HepG2 (cell line): ENCODE results near the gene RBX1. TPM values are rescaled to one million over a fixed set of nuclear protein-coding genes. Genes with fewer than 3 reads are reported as not detected.
A peak's percentile ranks its signal among the peaks of the same experiment; 100 is the strongest.

Experiments used
- ADNP ChIP-seq: sonication (generic); formaldehyde crosslinking; IDR thresholded peaks from 2 replicates; pipeline ENCODE4 v1.4.0; 2020; ENCODE audit warnings: missing genetic modification reagents
- FOXM1 ChIP-seq: sonication (generic); formaldehyde crosslinking; IDR thresholded peaks from 2 replicates; pipeline ENCODE4 v1.5.0; 2020; ENCODE audit warnings: missing genetic modification reagents
- GABPA ChIP-seq, 2 experiments: IDR thresholded peaks; 2 replicates each; pipeline ENCODE4 v1.6.1; 2011 to 2016; ENCODE audit warnings: low read depth in 2 of 2, low read length in 1 of 2, missing biosample characterization in 1 of 2, missing genetic modification characterization in 1 of 2
- GZF1 ChIP-seq: sonication (generic); formaldehyde crosslinking; IDR thresholded peaks from 2 replicates; pipeline ENCODE4 v1.5.1; 2020; ENCODE audit warnings: mild to moderate bottlenecking, missing genetic modification reagents
- HNF4A ChIP-seq: sonication (generic); formaldehyde crosslinking; IDR thresholded peaks from 2 replicates; pipeline ENCODE4 v1.4.0; 2020; ENCODE audit warnings: missing genetic modification reagents
- HNF4G ChIP-seq, 2 experiments: sonication (generic) in 1 of 2; formaldehyde crosslinking in 1 of 2; IDR thresholded peaks; 2 replicates each; pipeline versions ENCODE4 v1.4.0 to v1.6.1; 2011 to 2020; ENCODE audit warnings: borderline replicate concordance in 2 of 2, low read depth in 2 of 2, mild to moderate bottlenecking in 2 of 2, low read length in 1 of 2, missing genetic modification reagents in 1 of 2, moderate library complexity in 1 of 2
- IKZF4 ChIP-seq: sonication (generic); formaldehyde crosslinking; IDR thresholded peaks from 2 replicates; pipeline ENCODE4 v1.5.1; 2020; ENCODE audit warnings: borderline replicate concordance, mild to moderate bottlenecking, low read depth, missing genetic modification reagents; ENCODE audit errors: not compliant biosample characterization
- KLF12 ChIP-seq: sonication (generic); formaldehyde crosslinking; IDR thresholded peaks from 2 replicates; pipeline ENCODE4 v1.4.0; 2020; ENCODE audit warnings: missing genetic modification reagents, borderline replicate concordance
- MAZ ChIP-seq, 2 experiments: sonication (generic) in 1 of 2; formaldehyde crosslinking in 1 of 2; IDR thresholded peaks; 2 replicates each; pipeline versions ENCODE4 v1.5.0 to v1.6.1; 2012 to 2020; ENCODE audit warnings: low read depth in 2 of 2, mild to moderate bottlenecking in 2 of 2, borderline replicate concordance in 1 of 2, improper control_type of control experiment in 1 of 2, low read length in 1 of 2, missing genetic modification reagents in 1 of 2, moderate library complexity in 1 of 2
- MEIS2 ChIP-seq: sonication (generic); formaldehyde crosslinking; IDR thresholded peaks from 2 replicates; pipeline ENCODE4 v1.9.0; 2021; ENCODE audit warnings: mild to moderate bottlenecking, missing genetic modification reagents
- NFKBIZ ChIP-seq: IDR thresholded peaks from 2 replicates; pipeline ENCODE4 v1.6.1; 2018; ENCODE audit warnings: missing genetic modification reagents, missing compliant biosample characterization
- SAP130 ChIP-seq: IDR thresholded peaks from 2 replicates; pipeline ENCODE4 v1.6.1; 2016; ENCODE audit warnings: low read depth
- SETDB1 ChIP-seq: sonication (generic); formaldehyde crosslinking; IDR thresholded peaks from 2 replicates; pipeline ENCODE4 v1.5.1; 2020; ENCODE audit warnings: missing genetic modification reagents, mild to moderate bottlenecking, borderline replicate concordance
- SKI ChIP-seq: fragments of 450-650 bp; IDR thresholded peaks from one replicate; pipeline ENCODE4 v1.6.1; 2018; ENCODE audit warnings: mild to moderate bottlenecking; ENCODE audit not compliant: partially characterized antibody
- SP2 ChIP-seq: sonication (generic); formaldehyde crosslinking; IDR thresholded peaks from 2 replicates; pipeline ENCODE4 v1.5.1; 2020; ENCODE audit warnings: mild to moderate bottlenecking, missing genetic modification reagents
- SUZ12 ChIP-seq: fragments of 150-350 bp; IDR thresholded peaks from 2 replicates; pipeline ENCODE4 v1.6.1; 2014; ENCODE audit warnings: low read depth, low read length
- TP53 ChIP-seq: sonication (generic); formaldehyde crosslinking; conservative IDR thresholded peaks from 2 replicates; pipeline ENCODE4 v1.4.0; 2020; ENCODE audit warnings: missing genetic modification reagents
- ZNF777 ChIP-seq: sonication (generic); formaldehyde crosslinking; IDR thresholded peaks from 2 replicates; pipeline ENCODE4 v1.4.0; 2020; ENCODE audit warnings: missing genetic modification reagents
- ZSCAN25 ChIP-seq: sonication (generic); formaldehyde crosslinking; IDR thresholded peaks from 2 replicates; pipeline ENCODE4 v1.8.0; 2022; ENCODE audit warnings: mild to moderate bottlenecking, missing genetic modification reagents
- ZZZ3 ChIP-seq: sonication (generic); formaldehyde crosslinking; IDR thresholded peaks from 2 replicates; pipeline ENCODE4 v1.4.0; 2020; ENCODE audit warnings: missing genetic modification reagents, mild to moderate bottlenecking, borderline replicate concordance
- polyA plus RNA-seq, 8 experiments: library from polyadenylated mRNA; depleted of rRNA in 3 of 8; stranded (reverse) in 7 of 8; unstranded in 1 of 8; fragments of >200 nt; fragmentation: Illumina TruSeq in 4 of 8; extraction: Trizol in 4 of 8; gene quantifications; 2 replicates each; pipeline versions ENCODE4 v1.2.1 to v1.2.3, GENCODE V29; 2011 to 2016; ENCODE audit warnings: low read depth in 4 of 8, missing spikeins in 1 of 8, mixed read lengths in 1 of 8; ENCODE audit not compliant: insufficient read depth in 1 of 8
- total RNA-seq, 5 experiments: library from RNA; depleted of rRNA; stranded (reverse); fragments of >200 nt; fragmentation: Illumina TruSeq; extraction: Trizol; gene quantifications; 2 replicates each; pipeline ENCODE4 v1.2.3, GENCODE V29; 2016; ENCODE audit warnings: low read depth in 1 of 5
- TF ChIP-seq, protein P1 (sequence below): IDR thresholded peaks from 2 replicates; pipeline ENCODE4 v1.6.1; 2018; ENCODE audit warnings: missing genetic modification reagents, mild to moderate bottlenecking, missing compliant biosample characterization
- TF ChIP-seq, protein P2 (sequence below): sonication (generic); formaldehyde crosslinking; IDR thresholded peaks from 2 replicates; pipeline ENCODE4 v1.9.0; 2021; ENCODE audit warnings: missing genetic modification reagents, borderline replicate concordance
- TF ChIP-seq, protein P3 (sequence below): sonication (generic); formaldehyde crosslinking; IDR thresholded peaks from 2 replicates; pipeline ENCODE4 v1.5.0; 2020; ENCODE audit warnings: mild to moderate bottlenecking, missing genetic modification reagents

Gene RBX1
- total and polyA plus RNA-seq, 2 of the 13 experiments (the other 11 are each of a cell fraction or from before 2014, with no cell fraction given), result 84.9 to 90.2 TPM

DNA sequence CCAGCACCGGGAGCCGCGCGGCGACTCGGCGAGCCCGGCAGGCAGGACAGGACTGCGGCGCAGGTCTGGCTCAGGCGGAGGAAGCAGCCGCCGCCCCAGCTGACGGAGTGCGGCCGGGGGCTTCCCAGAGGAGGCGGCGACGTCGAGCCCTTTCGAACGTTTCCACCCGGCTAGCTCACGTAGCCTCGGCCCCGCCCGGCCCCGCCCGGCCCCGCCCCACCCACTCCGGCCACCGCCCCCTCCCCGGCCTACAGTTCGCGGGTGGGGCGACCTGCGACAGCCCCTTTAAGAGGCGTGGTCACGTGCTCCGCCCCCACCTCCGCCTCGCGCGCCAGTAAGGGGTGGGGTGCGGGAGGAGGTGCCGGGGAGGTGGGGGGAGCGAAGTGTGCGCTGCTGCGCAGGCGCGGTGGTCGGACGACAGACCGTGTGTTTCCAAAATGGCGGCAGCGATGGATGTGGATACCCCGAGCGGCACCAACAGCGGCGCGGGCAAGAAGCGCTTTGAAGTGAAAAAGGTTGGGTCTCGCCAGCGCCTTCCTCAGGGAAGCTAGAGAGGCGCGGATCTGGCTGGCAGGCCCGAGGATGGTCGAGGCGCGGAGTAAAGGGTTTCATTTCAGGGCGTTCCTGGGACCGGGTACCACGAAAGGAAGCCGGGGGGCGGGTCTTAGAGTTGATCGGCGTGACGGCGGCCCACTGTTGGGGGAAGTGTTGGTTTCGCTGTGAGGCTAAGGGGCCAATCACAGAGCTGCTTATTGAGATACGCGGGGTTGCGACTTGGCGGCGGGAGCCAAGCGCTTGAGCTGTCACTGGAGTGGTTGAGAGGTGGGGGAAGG is at the start of gene RBX1 (continued):
- TF ChIP-seq HNF4G (IDR thresholded peaks at IDR 0.05; ENCODE audit: borderline replicate concordance, low read depth, low read length), result no peak
- TF ChIP-seq HNF4G (CRISPR knock-in tag; IDR thresholded peaks at IDR 0.05; ENCODE audit: borderline replicate concordance, low read depth), result no peak
- no peak for TF ChIP-seq GZF1 (CRISPR knock-in tag)
- TF ChIP-seq IKZF4 (CRISPR knock-in tag), result no peak
- TF ChIP-seq ADNP (CRISPR knock-in tag), result no peak
- TF ChIP-seq, protein P1, sequence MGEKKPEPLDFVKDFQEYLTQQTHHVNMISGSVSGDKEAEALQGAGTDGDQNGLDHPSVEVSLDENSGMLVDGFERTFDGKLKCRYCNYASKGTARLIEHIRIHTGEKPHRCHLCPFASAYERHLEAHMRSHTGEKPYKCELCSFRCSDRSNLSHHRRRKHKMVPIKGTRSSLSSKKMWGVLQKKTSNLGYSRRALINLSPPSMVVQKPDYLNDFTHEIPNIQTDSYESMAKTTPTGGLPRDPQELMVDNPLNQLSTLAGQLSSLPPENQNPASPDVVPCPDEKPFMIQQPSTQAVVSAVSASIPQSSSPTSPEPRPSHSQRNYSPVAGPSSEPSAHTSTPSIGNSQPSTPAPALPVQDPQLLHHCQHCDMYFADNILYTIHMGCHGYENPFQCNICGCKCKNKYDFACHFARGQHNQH, result 0 out of 2 replicates have a peak, but pooled peaks have one; percentile 2
- TF ChIP-seq SKI, result no peak
- TF ChIP-seq ZSCAN25 (CRISPR knock-in tag), result peak; percentile 65
- no peak; the same call in 1 of the 2 replicates for TF ChIP-seq ZZZ3 (CRISPR knock-in tag)
- no peak for TF ChIP-seq SUZ12
- peak; percentile 77; the same call in 1 of the 2 replicates for TF ChIP-seq MEIS2 (CRISPR knock-in tag)
- peak; percentile 84 for TF ChIP-seq ZNF777
- TF ChIP-seq, protein P2, sequence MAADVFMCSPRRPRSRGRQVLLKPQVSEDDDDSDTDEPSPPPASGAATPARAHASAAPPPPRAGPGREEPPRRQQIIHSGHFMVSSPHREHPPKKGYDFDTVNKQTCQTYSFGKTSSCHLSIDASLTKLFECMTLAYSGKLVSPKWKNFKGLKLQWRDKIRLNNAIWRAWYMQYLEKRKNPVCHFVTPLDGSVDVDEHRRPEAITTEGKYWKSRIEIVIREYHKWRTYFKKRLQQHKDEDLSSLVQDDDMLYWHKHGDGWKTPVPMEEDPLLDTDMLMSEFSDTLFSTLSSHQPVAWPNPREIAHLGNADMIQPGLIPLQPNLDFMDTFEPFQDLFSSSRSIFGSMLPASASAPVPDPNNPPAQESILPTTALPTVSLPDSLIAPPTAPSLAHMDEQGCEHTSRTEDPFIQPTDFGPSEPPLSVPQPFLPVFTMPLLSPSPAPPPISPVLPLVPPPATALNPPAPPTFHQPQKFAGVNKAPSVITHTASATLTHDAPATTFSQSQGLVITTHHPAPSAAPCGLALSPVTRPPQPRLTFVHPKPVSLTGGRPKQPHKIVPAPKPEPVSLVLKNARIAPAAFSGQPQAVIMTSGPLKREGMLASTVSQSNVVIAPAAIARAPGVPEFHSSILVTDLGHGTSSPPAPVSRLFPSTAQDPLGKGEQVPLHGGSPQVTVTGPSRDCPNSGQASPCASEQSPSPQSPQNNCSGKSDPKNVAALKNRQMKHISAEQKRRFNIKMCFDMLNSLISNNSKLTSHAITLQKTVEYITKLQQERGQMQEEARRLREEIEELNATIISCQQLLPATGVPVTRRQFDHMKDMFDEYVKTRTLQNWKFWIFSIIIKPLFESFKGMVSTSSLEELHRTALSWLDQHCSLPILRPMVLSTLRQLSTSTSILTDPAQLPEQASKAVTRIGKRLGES (CRISPR knock-in tag), result no peak
- no peak for TF ChIP-seq SETDB1 (CRISPR knock-in tag)
- TF ChIP-seq SP2 (CRISPR knock-in tag), result peak; percentile 93
- peak; percentile 82 for TF ChIP-seq KLF12
- peak; percentile 85 for TF ChIP-seq SAP130 (CRISPR knock-in tag)
- TF ChIP-seq MAZ (IDR thresholded peaks at IDR 0.05; ENCODE audit: borderline replicate concordance, low read depth, low read length), result peak; percentile 99
- peak; percentile 69; the same call in 1 of the 2 replicates for TF ChIP-seq MAZ (CRISPR knock-in tag; IDR thresholded peaks at IDR 0.05; ENCODE audit: low read depth)
- no peak for TF ChIP-seq TP53 (CRISPR knock-in tag)
- TF ChIP-seq, protein P3, sequence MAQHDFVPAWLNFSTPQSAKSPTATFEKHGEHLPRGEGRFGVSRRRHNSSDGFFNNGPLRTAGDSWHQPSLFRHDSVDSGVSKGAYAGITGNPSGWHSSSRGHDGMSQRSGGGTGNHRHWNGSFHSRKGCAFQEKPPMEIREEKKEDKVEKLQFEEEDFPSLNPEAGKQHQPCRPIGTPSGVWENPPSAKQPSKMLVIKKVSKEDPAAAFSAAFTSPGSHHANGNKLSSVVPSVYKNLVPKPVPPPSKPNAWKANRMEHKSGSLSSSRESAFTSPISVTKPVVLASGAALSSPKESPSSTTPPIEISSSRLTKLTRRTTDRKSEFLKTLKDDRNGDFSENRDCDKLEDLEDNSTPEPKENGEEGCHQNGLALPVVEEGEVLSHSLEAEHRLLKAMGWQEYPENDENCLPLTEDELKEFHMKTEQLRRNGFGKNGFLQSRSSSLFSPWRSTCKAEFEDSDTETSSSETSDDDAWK (CRISPR knock-in tag), result no peak
- no peak for TF ChIP-seq HNF4A
- TF ChIP-seq GABPA (IDR thresholded peaks at IDR 0.05; ENCODE audit: low read depth, low read length), result peak; percentile 35
- TF ChIP-seq GABPA (CRISPR knock-in tag; IDR thresholded peaks at IDR 0.05; ENCODE audit: low read depth), result peak; percentile 85
- no peak for TF ChIP-seq NFKBIZ (CRISPR knock-in tag)
- no peak for TF ChIP-seq FOXM1
